Spleen (tissue), 7 donors: ENCODE data around the gene STAT3.

ENCODE experiments used
- CTCF ChIP-seq, 11 experiments: fragments of 200-600 bp in 7 of 11; fragments of 450-650 bp in 4 of 11; sonication (generic) in 4 of 11; IDR thresholded peaks in 8 of 11; conservative IDR thresholded peaks in 3 of 11; 1 replicate in 7 of 11; 2 replicates in 4 of 11; pipeline versions ENCODE4 v1.4.0 to v1.8.0; 2016 to 2021; ENCODE audit warnings: antibody characterized with exemption in 11 of 11, inconsistent platforms in 4 of 11, mild to moderate bottlenecking in 1 of 11
- POLR2A ChIP-seq, 3 donors: fragments of 450-650 bp; IDR thresholded peaks; one replicate each; pipeline ENCODE4 v1.5.1; 2017; ENCODE audit warnings: antibody characterized with exemption in 3 of 3, mild to moderate bottlenecking in 1 of 3
- POLR2AphosphoS5 ChIP-seq, 3 donors: sonication (generic); formaldehyde crosslinking; IDR thresholded peaks; one replicate each; pipeline ENCODE4 v1.5.1; 2017; ENCODE audit warnings: antibody characterized with exemption in 3 of 3
- donor health status: DM: no; HTN: no; CAD: no; lungs with moderate emphysema.
- donor health status: DM: no; HTN: no; CAD: no.
- donor health status: DM: no; HTN: no; CAD: no.

GRCh38 chr17:42310787-42311215 is 77.4 kb downstream of the STAT3 start:
- TF ChIP-seq POLR2A (IDR thresholded peaks at IDR 0.05) (no peak), POLR2AphosphoS5 (IDR thresholded peaks at IDR 0.05) (peak in 2 of 3 donors; percentile 27 to 39), CTCF (IDR thresholded peaks at IDR 0.05 in 8 of 11, conservative IDR thresholded peaks at IDR 0.05 in 3 of 11) (no peak)
